GM23248 (cell line): ENCODE measurements around the gene SSB.

Experiments
- EZH2 ChIP-seq: fragments of 200-600 bp; sonication (generic); IDR thresholded peaks from 2 replicates; pipeline ENCODE4 v1.6.1; 2018; ENCODE audit warnings: antibody characterized with exemption, mild to moderate bottlenecking; ENCODE audit not compliant: insufficient read depth, poor library complexity, severe bottlenecking
- EZH2phosphoT487 ChIP-seq: fragments of 200-600 bp; sonication (generic); IDR thresholded peaks from 2 replicates; pipeline ENCODE4 v1.6.1; 2018; ENCODE audit warnings: antibody characterized with exemption, moderate library complexity, mild to moderate bottlenecking, low read depth; ENCODE audit not compliant: insufficient read depth

DNA sequence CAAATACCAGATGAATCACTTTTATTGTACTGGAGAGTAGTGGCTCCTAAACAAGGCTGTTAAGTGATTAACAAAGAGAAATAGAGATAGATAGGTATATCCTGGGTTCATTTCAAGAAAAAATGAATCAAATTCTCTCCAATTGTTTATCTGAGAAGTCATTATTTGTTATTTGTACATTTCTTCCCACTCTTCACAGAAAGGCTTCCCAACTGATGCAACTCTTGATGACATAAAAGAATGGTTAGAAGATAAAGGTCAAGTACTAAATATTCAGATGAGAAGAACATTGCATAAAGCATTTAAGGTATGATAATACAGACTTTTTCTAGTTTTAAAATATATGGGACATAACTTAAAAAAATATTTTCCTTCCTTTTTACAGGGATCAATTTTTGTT is 7.9 kb downstream of the SSB start:
- TF ChIP-seq EZH2 (no peak), EZH2phosphoT487 (no peak)
